ENCODE measurements around the gene RASSF5. TPM values are rescaled to one million over a fixed set of nuclear protein-coding genes. Genes with fewer than 3 reads are reported as not detected.

The RASSF5 gene
- total RNA-seq, 3 donors from 2014 or later = 11.0 to 17.0 (median 11.1) TPM

- Histone ChIP-seq H3K36me3 (no peaks in the 10 kb centered on the region), H3K4me1 (peaks cover 0 to 8% of the 10 kb centered on the region in 2 donors), H3K27ac (no peak overlapping the region), H3K4me3 (no peak overlapping the region), H3K27me3 (no peaks in the 10 kb centered on the region), H3K9me3 (no peaks in the 10 kb centered on the region)
- no peak for TF ChIP-seq POLR2AphosphoS5 (IDR thresholded peaks at IDR 0.05)
- TF ChIP-seq, protein P1, sequence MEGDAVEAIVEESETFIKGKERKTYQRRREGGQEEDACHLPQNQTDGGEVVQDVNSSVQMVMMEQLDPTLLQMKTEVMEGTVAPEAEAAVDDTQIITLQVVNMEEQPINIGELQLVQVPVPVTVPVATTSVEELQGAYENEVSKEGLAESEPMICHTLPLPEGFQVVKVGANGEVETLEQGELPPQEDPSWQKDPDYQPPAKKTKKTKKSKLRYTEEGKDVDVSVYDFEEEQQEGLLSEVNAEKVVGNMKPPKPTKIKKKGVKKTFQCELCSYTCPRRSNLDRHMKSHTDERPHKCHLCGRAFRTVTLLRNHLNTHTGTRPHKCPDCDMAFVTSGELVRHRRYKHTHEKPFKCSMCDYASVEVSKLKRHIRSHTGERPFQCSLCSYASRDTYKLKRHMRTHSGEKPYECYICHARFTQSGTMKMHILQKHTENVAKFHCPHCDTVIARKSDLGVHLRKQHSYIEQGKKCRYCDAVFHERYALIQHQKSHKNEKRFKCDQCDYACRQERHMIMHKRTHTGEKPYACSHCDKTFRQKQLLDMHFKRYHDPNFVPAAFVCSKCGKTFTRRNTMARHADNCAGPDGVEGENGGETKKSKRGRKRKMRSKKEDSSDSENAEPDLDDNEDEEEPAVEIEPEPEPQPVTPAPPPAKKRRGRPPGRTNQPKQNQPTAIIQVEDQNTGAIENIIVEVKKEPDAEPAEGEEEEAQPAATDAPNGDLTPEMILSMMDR (IDR thresholded peaks at IDR 0.05) = peak; percentile 43 to 72 (median 59)
- DNase-seq (ENCODE audit: low spot score in 2 of 2) = peak in 1 of 2 donors; percentile 71
- intact Hi-C loops (cut with DNase I; ENCODE audit: low total_unique reads) = no loop called here
These were observed 37.4 kb downstream of the RASSF5 start for GRCh38 chr1:206544562-206545257.

DNA sequence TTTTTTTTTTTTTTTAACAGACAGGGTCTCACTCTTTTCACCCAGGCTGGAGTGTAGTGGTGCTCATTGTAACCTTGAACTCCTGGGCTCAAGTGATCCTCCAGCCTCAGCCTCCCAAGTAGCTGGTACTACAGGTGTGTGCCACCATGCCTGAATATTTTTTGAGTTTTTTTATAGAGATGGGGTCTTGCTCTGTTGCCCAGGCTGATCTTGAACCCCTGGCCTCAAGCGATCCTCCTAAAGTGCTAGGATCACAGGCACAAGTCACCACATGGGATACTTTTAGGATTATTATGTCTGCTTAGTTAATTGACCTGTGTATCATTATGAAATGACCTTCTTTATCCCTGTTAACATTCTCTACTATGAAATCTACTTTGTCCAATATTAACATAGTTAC is 38.0 kb downstream of the RASSF5 start:
- no peak for DNase-seq (ENCODE audit: low spot score in 2 of 2)
- H3K9me3 ChIP-seq = no peaks in the 10 kb centered on the region
- H3K27ac ChIP-seq = no peak overlapping the region
- peaks cover 0 to 2% of the 10 kb centered on the region in 2 donors for H3K4me1 ChIP-seq
- TF ChIP-seq POLR2A (IDR thresholded peaks at IDR 0.05) = no peak
- TF ChIP-seq POLR2AphosphoS5 (IDR thresholded peaks at IDR 0.05) = no peak
- TF ChIP-seq, protein P1 (IDR thresholded peaks at IDR 0.05) = no peak
- no peaks in the 10 kb centered on the region for H3K27me3 ChIP-seq
- H3K4me3 ChIP-seq = no peak overlapping the region
- H3K36me3 ChIP-seq = no peaks in the 10 kb centered on the region
- intact Hi-C loops (cut with DNase I; ENCODE audit: low total_unique reads) = no loop called here

DNA sequence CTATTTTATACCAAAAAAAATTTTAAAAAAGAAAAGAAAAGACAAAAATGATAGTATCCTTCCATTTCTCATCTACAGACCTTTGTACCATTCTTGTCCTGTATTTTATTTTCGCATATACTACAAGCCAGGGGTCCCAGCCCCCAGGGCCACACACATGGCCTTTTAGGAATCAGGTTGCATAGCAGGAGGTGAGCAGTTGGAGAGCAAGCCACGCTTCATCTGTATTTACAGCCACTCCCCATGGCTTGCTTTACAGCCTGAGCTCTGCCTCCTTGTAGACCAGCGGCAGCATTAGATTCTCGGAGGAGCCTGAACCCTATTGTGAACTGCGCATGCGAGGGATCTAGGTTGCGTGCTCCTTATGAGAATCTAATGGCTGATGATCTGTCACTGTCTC is 39.8 kb downstream of the RASSF5 start:
- Histone ChIP-seq H3K36me3 (no peaks in the 10 kb centered on the region), H3K27ac (no peak overlapping the region), H3K27me3 (no peaks in the 10 kb centered on the region), H3K9me3 (no peaks in the 10 kb centered on the region), H3K4me1 (no peaks in the 10 kb centered on the region), H3K4me3 (no peak overlapping the region)
- TF ChIP-seq POLR2A (IDR thresholded peaks at IDR 0.05) (no peak), POLR2AphosphoS5 (IDR thresholded peaks at IDR 0.05) (no peak)
- intact Hi-C loops (cut with DNase I; ENCODE audit: low total_unique reads) = no loop called here
- no peak for DNase-seq (ENCODE audit: low spot score in 2 of 2)

- no peak overlapping the region for H3K27ac ChIP-seq
- H3K4me1 ChIP-seq = peaks cover 0 to 4% of the 10 kb centered on the region in 2 donors
- no peaks in the 10 kb centered on the region for H3K36me3 ChIP-seq
- DNase-seq (ENCODE audit: low spot score in 2 of 2) = no peak
- intact Hi-C loops (cut with DNase I; ENCODE audit: low total_unique reads) = no loop called here
- TF ChIP-seq POLR2AphosphoS5 (IDR thresholded peaks at IDR 0.05) (no peak), POLR2A (IDR thresholded peaks at IDR 0.05) (no peak)
- TF ChIP-seq, protein P1 (IDR thresholded peaks at IDR 0.05) = no peak
- H3K27me3 ChIP-seq = no peaks in the 10 kb centered on the region
- no peak overlapping the region for H3K4me3 ChIP-seq
- no peaks in the 10 kb centered on the region for H3K9me3 ChIP-seq
These were observed 43.1 kb downstream of the RASSF5 start for GRCh38 chr1:206550446-206550845.

GRCh38 chr1:206551296-206551985 is 44.1 kb downstream of the RASSF5 start:
- intact Hi-C loops (cut with DNase I; ENCODE audit: low total_unique reads) = no loop called here
- Histone ChIP-seq H3K4me3 (no peak overlapping the region), H3K27me3 (no peaks in the 10 kb centered on the region), H3K9me3 (no peaks in the 10 kb centered on the region), H3K36me3 (no peaks in the 10 kb centered on the region), H3K4me1 (peaks cover 3 to 10% of the 10 kb centered on the region in 2 donors), H3K27ac (no peak overlapping the region)
- TF ChIP-seq, protein P1 (IDR thresholded peaks at IDR 0.05) = no peak
- TF ChIP-seq POLR2A (IDR thresholded peaks at IDR 0.05) (no peak), POLR2AphosphoS5 (IDR thresholded peaks at IDR 0.05) (no peak)
- DNase-seq (ENCODE audit: low spot score in 2 of 2) = no peak
